Measurements from ENCODE around the gene ASCC1. TPM values are rescaled to one million over a fixed set of nuclear protein-coding genes. Genes with fewer than 3 reads are reported as not detected.

The ASCC1 gene
- total RNA-seq, 2 experiments from 2014 or later: 61.6 to 68.5 TPM

GRCh38 chr10:72176701-72177100 lies 39.4 kb downstream of the ASCC1 start:
- CTCF ChIA-PET: no interaction called here
- Mint-ChIP-seq H3K27me3 (ENCODE audit: low read depth) (no peaks in the 10 kb centered on the region), H3K27ac (no peak overlapping the region), H3K9me3 (no peaks in the 10 kb centered on the region), H3K4me3 (no peak overlapping the region), H3K4me1 (ENCODE audit: low read depth) (peaks cover 16% of the 10 kb centered on the region), H3K36me3 (ENCODE audit: low read depth) (peaks cover 11% of the 10 kb centered on the region)
- DNase-seq: no peak
- intact Hi-C loops (cut with micrococcal nuclease): no loop called here

DNA sequence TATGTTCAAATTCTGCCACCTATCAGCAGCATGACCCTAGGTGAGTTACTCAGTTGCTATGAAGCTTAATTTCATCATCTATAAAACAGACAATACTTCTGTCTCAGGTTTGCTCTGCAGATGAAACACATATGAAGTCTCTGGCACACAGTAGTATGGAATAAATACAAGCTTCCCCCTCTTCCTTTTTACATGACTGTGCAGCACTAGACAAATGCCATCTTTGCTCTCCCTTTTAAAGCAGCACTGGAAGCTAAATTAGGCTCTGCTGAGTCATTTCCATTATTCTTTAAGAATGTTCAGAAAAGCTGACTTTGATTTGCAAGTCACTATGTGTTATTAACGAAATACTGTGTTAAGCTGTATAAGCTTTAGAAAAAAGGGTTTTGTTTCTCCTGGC lies 40.9 kb downstream of the ASCC1 start:
- DNase-seq: no peak
- no peak overlapping the region for H3K27ac Mint-ChIP-seq
- no peak overlapping the region for H3K4me3 Mint-ChIP-seq
- intact Hi-C loops (cut with micrococcal nuclease): no loop called here
- H3K27me3 Mint-ChIP-seq (ENCODE audit: low read depth): no peaks in the 10 kb centered on the region
- H3K36me3 Mint-ChIP-seq (ENCODE audit: low read depth): peaks cover 9% of the 10 kb centered on the region
- CTCF ChIA-PET: interaction anchor here (1.0 kb wide), 1 partner anchor 165 kb away, joined by 3 read pairs; no protein-coding TSS in a partner anchor
- H3K9me3 Mint-ChIP-seq: no peaks in the 10 kb centered on the region
- H3K4me1 Mint-ChIP-seq (ENCODE audit: low read depth): peaks cover 21% of the 10 kb centered on the region

- DNase-seq: no peak
- CTCF ChIA-PET: interaction anchor here (0.9 to 1.3 kb wide), 4 partner anchors 42 to 166 kb away, joined by 3 to 4 read pairs (median 3); no protein-coding TSS in a partner anchor
- no peaks in the 10 kb centered on the region for H3K27me3 Mint-ChIP-seq (ENCODE audit: low read depth)
- peaks cover 21% of the 10 kb centered on the region for H3K4me1 Mint-ChIP-seq (ENCODE audit: low read depth)
- no peaks in the 10 kb centered on the region for H3K9me3 Mint-ChIP-seq
- no peak overlapping the region for H3K4me3 Mint-ChIP-seq
- no peak overlapping the region for H3K27ac Mint-ChIP-seq
- peaks cover 9% of the 10 kb centered on the region for H3K36me3 Mint-ChIP-seq (ENCODE audit: low read depth)
- intact Hi-C loops (cut with micrococcal nuclease): no loop called here
Measured at GRCh38 chr10:72174297-72174662, 41.8 kb downstream of the ASCC1 start.

DNA sequence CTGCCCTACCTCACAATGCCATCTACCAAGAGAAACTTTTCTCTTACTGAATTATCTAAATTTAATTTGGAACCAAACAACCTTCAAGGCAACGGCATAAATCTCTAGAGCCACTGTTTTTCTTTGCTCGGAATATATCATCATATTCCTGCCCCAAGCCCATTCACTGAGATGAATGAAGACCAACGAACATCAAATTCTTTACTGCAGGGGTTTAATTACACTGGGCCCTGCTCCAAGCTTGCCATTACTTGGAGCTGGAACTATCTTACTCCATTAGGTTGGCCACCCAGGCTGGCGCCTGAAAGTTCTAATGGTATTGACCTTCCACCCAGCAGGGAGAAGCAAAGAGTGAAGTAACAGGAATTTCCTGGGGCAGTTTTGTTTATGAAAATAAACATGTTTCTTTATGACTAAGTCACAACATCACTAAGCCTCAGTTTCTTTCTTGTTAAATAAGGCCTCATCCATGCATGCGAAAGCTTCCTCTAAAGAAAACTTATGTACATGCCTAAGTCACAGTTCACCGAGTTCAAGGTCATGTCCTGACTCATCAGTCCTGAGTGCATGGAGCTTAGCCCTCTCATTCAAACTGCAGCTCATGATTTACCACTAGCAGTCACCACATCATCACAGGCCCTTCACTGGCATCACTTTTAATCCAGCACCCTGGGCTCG lies 42.3 kb downstream of the ASCC1 start:
- H3K4me1 Mint-ChIP-seq (ENCODE audit: low read depth): peaks cover 21% of the 10 kb centered on the region
- H3K36me3 Mint-ChIP-seq (ENCODE audit: low read depth): peaks cover 5% of the 10 kb centered on the region
- CTCF ChIA-PET: interaction anchor here (0.9 to 1.3 kb wide), 3 partner anchors 41 to 125 kb away, joined by 3 to 4 read pairs (median 3); no protein-coding TSS in a partner anchor
- H3K4me3 Mint-ChIP-seq: no peak overlapping the region
- intact Hi-C loops (cut with micrococcal nuclease): no loop called here
- H3K27ac Mint-ChIP-seq: no peak overlapping the region
- no peaks in the 10 kb centered on the region for H3K27me3 Mint-ChIP-seq (ENCODE audit: low read depth)
- H3K9me3 Mint-ChIP-seq: no peaks in the 10 kb centered on the region
- peak; percentile 14 for DNase-seq

GRCh38 chr10:72173262-72173618 lies 42.8 kb downstream of the ASCC1 start:
- no peak for DNase-seq
- CTCF ChIA-PET: interaction anchor here (1.3 kb wide), 1 partner anchor 41 kb away, joined by 3 read pairs; no protein-coding TSS in a partner anchor
- no peaks in the 10 kb centered on the region for H3K27me3 Mint-ChIP-seq (ENCODE audit: low read depth)
- no peak overlapping the region for H3K27ac Mint-ChIP-seq
- intact Hi-C loops (cut with micrococcal nuclease): no loop called here
- H3K9me3 Mint-ChIP-seq: no peaks in the 10 kb centered on the region
- peaks cover 21% of the 10 kb centered on the region for H3K4me1 Mint-ChIP-seq (ENCODE audit: low read depth)
- peaks cover 3% of the 10 kb centered on the region for H3K36me3 Mint-ChIP-seq (ENCODE audit: low read depth)
- H3K4me3 Mint-ChIP-seq: no peak overlapping the region

DNA sequence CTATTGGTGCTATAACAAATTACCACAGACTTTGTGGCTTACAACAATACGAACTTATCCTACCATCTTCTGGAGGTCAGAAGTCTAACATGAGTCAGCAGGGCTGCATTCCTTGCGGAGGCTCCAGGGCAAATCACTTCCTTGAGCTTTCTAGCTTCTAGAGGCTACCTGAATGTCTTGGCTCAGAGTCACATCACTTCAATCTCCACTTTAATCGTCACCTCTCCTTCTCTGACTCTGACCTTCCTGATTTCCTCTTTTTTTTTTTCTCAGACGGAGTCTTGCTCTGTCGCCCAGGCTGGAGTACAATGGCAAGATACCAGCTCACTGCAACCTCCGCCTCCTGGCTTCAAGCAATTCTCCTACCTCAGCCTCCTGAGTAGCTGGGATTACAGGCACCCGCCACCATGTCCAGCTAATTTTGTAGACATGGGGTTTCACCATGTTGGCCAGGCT lies 44.9 kb downstream of the ASCC1 start:
- no peak for DNase-seq
- peaks cover 3% of the 10 kb centered on the region for H3K36me3 Mint-ChIP-seq (ENCODE audit: low read depth)
- no peaks in the 10 kb centered on the region for H3K27me3 Mint-ChIP-seq (ENCODE audit: low read depth)
- CTCF ChIA-PET: interaction anchor here (0.6 kb wide), 2 partner anchors 10 to 239 kb away, joined by 3 to 4 read pairs; no protein-coding TSS in a partner anchor
- H3K4me3 Mint-ChIP-seq: no peak overlapping the region
- no peak overlapping the region for H3K27ac Mint-ChIP-seq
- H3K4me1 Mint-ChIP-seq (ENCODE audit: low read depth): peaks cover 21% of the 10 kb centered on the region
- H3K9me3 Mint-ChIP-seq: no peaks in the 10 kb centered on the region
- intact Hi-C loops (cut with micrococcal nuclease): no loop called here

DNA sequence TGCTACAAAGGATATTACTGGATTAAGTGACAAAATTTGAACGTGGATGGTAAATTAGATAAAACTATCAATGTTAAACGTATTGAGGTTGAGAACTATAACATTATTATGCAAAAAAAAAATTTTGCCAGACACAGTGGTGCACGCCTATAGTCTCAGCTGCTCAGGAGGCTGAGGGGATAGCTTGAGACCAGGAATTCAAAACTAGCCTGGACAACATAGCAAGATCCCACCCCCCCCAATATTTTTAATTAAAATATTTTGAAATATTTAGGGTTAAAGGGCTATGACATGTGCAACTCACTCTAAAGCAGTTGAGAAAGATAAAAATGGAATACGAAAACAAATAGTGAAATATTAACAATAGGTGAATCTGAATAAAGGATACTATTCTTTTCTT lies 45.3 kb downstream of the ASCC1 start:
- no peak overlapping the region for H3K4me3 Mint-ChIP-seq
- CTCF ChIA-PET: interaction anchor here (0.6 kb wide), 2 partner anchors 10 to 240 kb away, joined by 3 to 4 read pairs; no protein-coding TSS in a partner anchor
- no peak for DNase-seq
- H3K27me3 Mint-ChIP-seq (ENCODE audit: low read depth): no peaks in the 10 kb centered on the region
- H3K4me1 Mint-ChIP-seq (ENCODE audit: low read depth): peaks cover 23% of the 10 kb centered on the region
- H3K9me3 Mint-ChIP-seq: no peaks in the 10 kb centered on the region
- intact Hi-C loops (cut with micrococcal nuclease): no loop called here
- peaks cover 3% of the 10 kb centered on the region for H3K36me3 Mint-ChIP-seq (ENCODE audit: low read depth)
- H3K27ac Mint-ChIP-seq: no peak overlapping the region

DNA sequence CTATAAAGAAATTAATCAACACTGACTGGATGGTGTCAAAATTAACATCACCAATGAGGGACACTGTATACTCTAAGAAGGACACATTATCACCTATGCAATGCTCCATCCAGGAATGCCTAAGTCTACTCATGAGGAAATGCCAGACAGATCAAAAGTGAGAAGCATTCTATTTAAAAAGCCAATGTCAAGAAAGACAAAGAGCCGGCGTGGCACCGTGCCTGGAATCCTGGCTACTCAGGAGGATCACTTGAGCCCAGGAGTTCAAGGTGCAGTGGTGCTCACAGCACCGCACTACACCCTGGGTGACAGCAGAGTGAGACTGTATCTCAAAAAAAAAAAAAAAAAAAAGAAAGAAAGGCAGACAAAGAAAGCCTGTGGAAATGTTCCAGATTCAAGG lies 45.8 kb downstream of the ASCC1 start:
- H3K27me3 Mint-ChIP-seq (ENCODE audit: low read depth): no peaks in the 10 kb centered on the region
- no peak overlapping the region for H3K27ac Mint-ChIP-seq
- DNase-seq: no peak
- intact Hi-C loops (cut with micrococcal nuclease): no loop called here
- H3K4me1 Mint-ChIP-seq (ENCODE audit: low read depth): peaks cover 28% of the 10 kb centered on the region
- no peaks in the 10 kb centered on the region for H3K9me3 Mint-ChIP-seq
- H3K4me3 Mint-ChIP-seq: no peak overlapping the region
- H3K36me3 Mint-ChIP-seq (ENCODE audit: low read depth): peaks cover 3% of the 10 kb centered on the region
- CTCF ChIA-PET: no interaction called here

GRCh38 chr10:72167118-72167517 lies 49.0 kb downstream of the ASCC1 start:
- peaks cover 9% of the 10 kb centered on the region for H3K36me3 Mint-ChIP-seq (ENCODE audit: low read depth)
- no peaks in the 10 kb centered on the region for H3K9me3 Mint-ChIP-seq
- H3K4me1 Mint-ChIP-seq (ENCODE audit: low read depth): peaks cover 39% of the 10 kb centered on the region
- H3K27ac Mint-ChIP-seq: no peak overlapping the region
- no peak for DNase-seq
- intact Hi-C loops (cut with micrococcal nuclease): loop anchor here (10.0 kb wide), 1 partner anchor 402 kb away; no protein-coding TSS in a partner anchor
- no peak overlapping the region for H3K4me3 Mint-ChIP-seq
- CTCF ChIA-PET: interaction anchor here (0.6 to 1.4 kb wide), 2 partner anchors 172 to 234 kb away, joined by 3 to 12 read pairs; no protein-coding TSS in a partner anchor
- H3K27me3 Mint-ChIP-seq (ENCODE audit: low read depth): no peaks in the 10 kb centered on the region

DNA sequence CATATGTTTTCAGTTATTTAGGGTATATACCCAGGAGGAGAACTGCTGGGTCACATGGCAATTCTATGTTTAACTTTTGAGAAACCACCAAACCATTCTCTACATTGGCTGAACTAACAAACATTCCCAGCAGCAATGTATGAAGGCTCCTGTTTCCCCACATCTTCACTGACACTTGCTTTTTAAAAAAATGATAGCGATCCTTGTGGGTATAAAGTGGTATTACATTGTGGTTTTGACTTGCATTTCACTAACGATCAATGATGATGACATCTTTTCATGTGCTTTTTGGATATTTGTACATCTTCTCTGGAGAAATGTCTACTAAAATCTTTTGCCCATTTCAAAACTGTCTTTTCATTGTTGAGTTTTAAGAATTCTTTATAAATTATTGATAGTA lies 51.5 kb downstream of the ASCC1 start:
- intact Hi-C loops (cut with micrococcal nuclease): loop anchor here (10.0 kb wide), 1 partner anchor 400 kb away; no protein-coding TSS in a partner anchor
- Mint-ChIP-seq H3K9me3 (no peaks in the 10 kb centered on the region), H3K27ac (peak overlapping the region; percentile 37), H3K27me3 (ENCODE audit: low read depth) (no peaks in the 10 kb centered on the region), H3K4me3 (no peak overlapping the region), H3K4me1 (ENCODE audit: low read depth) (peaks cover 34% of the 10 kb centered on the region), H3K36me3 (ENCODE audit: low read depth) (peaks cover 20% of the 10 kb centered on the region)
- DNase-seq: no peak
- CTCF ChIA-PET: interaction anchor here (0.5 to 1.1 kb wide), 5 partner anchors 15 to 194 kb away, joined by 3 to 5 read pairs (median 3); no protein-coding TSS in a partner anchor

GRCh38 chr10:72162978-72163377 lies 53.1 kb downstream of the ASCC1 start:
- Mint-ChIP-seq H3K36me3 (ENCODE audit: low read depth) (peaks cover 25% of the 10 kb centered on the region), H3K27me3 (ENCODE audit: low read depth) (no peaks in the 10 kb centered on the region)

GRCh38 chr10:72158176-72158575 lies 57.9 kb downstream of the ASCC1 start:
- CTCF ChIA-PET: interaction anchor here (0.8 kb wide), 1 partner anchor 16 kb away, joined by 4 read pairs; no protein-coding TSS in a partner anchor

More at GRCh38 chr10:72162978-72163377, 53.1 kb downstream of the ASCC1 start:
- H3K9me3 Mint-ChIP-seq: no peaks in the 10 kb centered on the region
- H3K4me1 Mint-ChIP-seq (ENCODE audit: low read depth): peaks cover 34% of the 10 kb centered on the region
- no peak overlapping the region for H3K4me3 Mint-ChIP-seq
- peak; percentile 49 for DNase-seq
- CTCF ChIA-PET: interaction anchor here (1.0 kb wide), 1 partner anchor 36 kb away, joined by 3 read pairs; no protein-coding TSS in a partner anchor
- H3K27ac Mint-ChIP-seq: peak overlapping the region; percentile 54
- intact Hi-C loops (cut with micrococcal nuclease): loop anchor here (1.0 to 10.0 kb wide), 9 partner anchors 14 to 400 kb away; partner anchors contain the start of gene SPOCK2

More at GRCh38 chr10:72158176-72158575, 57.9 kb downstream of the ASCC1 start:
- H3K27me3 Mint-ChIP-seq (ENCODE audit: low read depth): no peaks in the 10 kb centered on the region
- H3K4me3 Mint-ChIP-seq: no peak overlapping the region
- H3K4me1 Mint-ChIP-seq (ENCODE audit: low read depth): peaks cover 12% of the 10 kb centered on the region
- intact Hi-C loops (cut with micrococcal nuclease): no loop called here
- no peak overlapping the region for H3K27ac Mint-ChIP-seq
- H3K9me3 Mint-ChIP-seq: no peaks in the 10 kb centered on the region
- peaks cover 32% of the 10 kb centered on the region for H3K36me3 Mint-ChIP-seq (ENCODE audit: low read depth)
- DNase-seq: no peak

Data from activated naive CD4-positive, alpha-beta T cell treated with anti-CD3 and anti-CD28 coated beads for 36 hours (primary cell).